Measurements from ENCODE around the gene DBX1. TPM values are rescaled to one million over a fixed set of nuclear protein-coding genes. Genes with fewer than 3 reads are reported as not detected.

DBX1 gene
- total and polyA plus RNA-seq, 2 of the 13 experiments (the other 11 are each of a cell fraction or from before 2014, with no cell fraction given), result not detected

DNA sequence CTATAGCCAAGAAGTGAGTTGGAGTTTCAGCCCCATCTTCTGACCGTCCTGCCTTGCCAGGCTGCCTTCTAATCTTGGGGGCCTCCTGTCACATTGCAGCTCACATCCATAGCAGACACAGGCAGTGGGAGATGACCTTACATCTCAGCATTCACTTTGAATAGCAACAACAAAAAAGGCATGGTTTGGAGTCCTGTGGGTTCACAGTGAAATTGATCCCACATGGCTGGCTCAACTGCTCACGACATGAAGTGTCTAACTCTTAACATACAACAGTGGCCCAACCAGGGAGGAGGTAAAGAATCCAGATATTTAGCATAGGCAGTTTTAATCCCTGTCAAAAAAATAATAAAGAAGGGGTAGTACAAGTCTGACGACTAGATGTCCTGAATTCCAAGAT, 38.1 kb downstream of the DBX1 start:
- no peak for TF ChIP-seq ZNF562 (CRISPR knock-in tag; IDR thresholded peaks at IDR 0.05; ENCODE audit: borderline replicate concordance)
- no peak for TF ChIP-seq NR2F1 (CRISPR knock-in tag; IDR thresholded peaks at IDR 0.05)
- TF ChIP-seq ZFYVE20 (CRISPR knock-in tag; IDR thresholded peaks at IDR 0.05; ENCODE audit: borderline replicate concordance, low read depth), result no peak
- no peak for TF ChIP-seq THAP11 (CRISPR knock-in tag; IDR thresholded peaks at IDR 0.05)
- TF ChIP-seq TSC22D2 (CRISPR knock-in tag; IDR thresholded peaks at IDR 0.05; ENCODE audit: borderline replicate concordance), result no peak
- no peak for TF ChIP-seq KDM3A (CRISPR knock-in tag; IDR thresholded peaks at IDR 0.05; ENCODE audit: low read depth)
- TF ChIP-seq GATAD2A (CRISPR knock-in tag; IDR thresholded peaks at IDR 0.05), result no peak
- no peak for TF ChIP-seq ZBTB8A (CRISPR knock-in tag; IDR thresholded peaks at IDR 0.05; ENCODE audit: borderline replicate concordance, low read depth)
- no peak for TF ChIP-seq ETV5 (CRISPR knock-in tag; IDR thresholded peaks at IDR 0.05; ENCODE audit: borderline replicate concordance)
- TF ChIP-seq ZMYM2 (CRISPR knock-in tag; IDR thresholded peaks at IDR 0.05), result no peak
- no peak for TF ChIP-seq EP300 (IDR thresholded peaks at IDR 0.05; ENCODE audit: low read depth in 2 of 2, low read length in 2 of 2)
- TF ChIP-seq EP300 (CRISPR knock-in tag; IDR thresholded peaks at IDR 0.05; ENCODE audit: borderline replicate concordance), result no peak
- no peak for TF ChIP-seq FOXO1 (CRISPR knock-in tag; IDR thresholded peaks at IDR 0.05)
- peaks cover 0 to 3% of the 10 kb centered on the region in 2 experiments; a peak in 1 of 5 replicates for H3K27me3 ChIP-seq (ENCODE audit: control insufficient read depth in 1 of 2, insufficient read depth in 2 of 2, low read length in 2 of 2)
- no peak overlapping the region for H3K9ac ChIP-seq (ENCODE audit: insufficient read depth, low read depth, low read length)
- H4K20me1 ChIP-seq (ENCODE audit: insufficient read depth, low read length), result no peaks in the 10 kb centered on the region
- H3K4me3 ChIP-seq (replicated peaks in 1 of 3; ENCODE audit: insufficient read depth in 1 of 3, low read depth in 2 of 3, low read length in 3 of 3), result no peak overlapping the region
- H3K9me3 ChIP-seq (ENCODE audit: low read length), result no peaks in the 10 kb centered on the region
- no TSS peak for BruUV-seq (replicated peaks)
- H3K4me1 ChIP-seq (ENCODE audit: insufficient read depth, low read length), result no peaks in the 10 kb centered on the region
- ATAC-seq, result no peak; the same call in 2 of the 3 replicates
- H3K4me2 ChIP-seq (ENCODE audit: low read depth, low read length), result no peak overlapping the region
- H3K79me2 ChIP-seq (ENCODE audit: insufficient read depth, low read length), result no peaks in the 10 kb centered on the region
- H3K27ac ChIP-seq (ENCODE audit: extremely low read length, insufficient read depth, low read length), result no peak overlapping the region
- in situ Hi-C loops (cut with HindIII; ENCODE audit: extremely low pct_ligation_motif_present, low pct_unique_long_range_greater_than_20kb) (no loop called here), intact Hi-C loops (cut with micrococcal nuclease; ENCODE audit: unreplicated experiment) (loop anchor here (10.0 kb wide), 1 partner anchor 323 kb away; no protein-coding TSS in a partner anchor)
- DNase-seq (ENCODE audit: low spot score), result no peak
- no peak for FAIRE-seq
- ChIA-PET POLR2A (no interaction called here), CTCF (ENCODE audit: low intra/inter-chr PET ratio, low total read pairs) (no interaction called here)
- H2AFZ ChIP-seq (ENCODE audit: low read length), result no peak overlapping the region
- H3K36me3 ChIP-seq (replicated peaks in 1 of 2; ENCODE audit: control insufficient read depth in 1 of 2, insufficient read depth in 2 of 2, low read length in 2 of 2), result peaks cover 16 to 29% of the 10 kb centered on the region in 2 experiments; a peak in 4 of 5 replicates
- WGBS (ENCODE audit: low lambda C conversion rate), result 51% methylated on average over 3 of the region's 3 CpGs

All from HepG2 (cell line).